Measurements from ENCODE around the gene GRIK4. TPM values are rescaled to one million over a fixed set of nuclear protein-coding genes. Genes with fewer than 3 reads are reported as not detected.

GRIK4 gene
- total RNA-seq, 2 experiments from 2014 or later = 0.06 TPM; not detected in 1

DNA sequence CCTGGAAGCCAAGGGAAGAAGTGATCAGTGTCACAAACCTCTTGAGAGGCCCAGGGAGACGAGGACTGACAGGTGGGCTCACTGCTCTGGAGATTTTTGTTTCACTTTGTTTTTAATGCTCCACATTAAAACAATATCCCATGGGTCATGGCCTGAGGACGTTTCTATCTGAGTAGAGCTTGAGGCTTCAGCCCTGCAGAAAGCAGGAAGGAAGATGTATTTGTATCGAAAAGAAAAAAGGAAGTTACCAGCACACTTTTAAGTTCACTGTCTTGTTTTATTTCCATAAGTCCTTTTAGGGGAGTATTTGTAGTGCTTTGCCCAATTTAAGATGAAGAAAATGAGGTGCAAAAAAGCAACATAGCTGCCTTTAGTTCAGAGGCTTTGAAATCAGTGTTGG, 191.1 kb downstream of the GRIK4 start:
- peak overlapping the region; percentile 82 for H3K4me2 ChIP-seq (ENCODE audit: low read length)
- H3K36me3 ChIP-seq (ENCODE audit: insufficient read depth, low read length) = no peaks in the 10 kb centered on the region; the same call in 1 of the 2 replicates
- H4K20me1 ChIP-seq (ENCODE audit: insufficient read depth, low read length) = no peaks in the 10 kb centered on the region
- H3K79me2 ChIP-seq (ENCODE audit: insufficient read depth, low read depth, low read length) = no peaks in the 10 kb centered on the region
- H3K27ac ChIP-seq (ENCODE audit: low read depth, low read length, poor library complexity, severe bottlenecking) = peak overlapping the region; percentile 100
- peaks cover 31% of the 10 kb centered on the region for H3K9me3 ChIP-seq (ENCODE audit: low read length)
- no peak for TF ChIP-seq EZH2phosphoT487 (IDR thresholded peaks at IDR 0.05; ENCODE audit: borderline replicate concordance, low read depth, low read length)
- TF ChIP-seq, protein P1, sequence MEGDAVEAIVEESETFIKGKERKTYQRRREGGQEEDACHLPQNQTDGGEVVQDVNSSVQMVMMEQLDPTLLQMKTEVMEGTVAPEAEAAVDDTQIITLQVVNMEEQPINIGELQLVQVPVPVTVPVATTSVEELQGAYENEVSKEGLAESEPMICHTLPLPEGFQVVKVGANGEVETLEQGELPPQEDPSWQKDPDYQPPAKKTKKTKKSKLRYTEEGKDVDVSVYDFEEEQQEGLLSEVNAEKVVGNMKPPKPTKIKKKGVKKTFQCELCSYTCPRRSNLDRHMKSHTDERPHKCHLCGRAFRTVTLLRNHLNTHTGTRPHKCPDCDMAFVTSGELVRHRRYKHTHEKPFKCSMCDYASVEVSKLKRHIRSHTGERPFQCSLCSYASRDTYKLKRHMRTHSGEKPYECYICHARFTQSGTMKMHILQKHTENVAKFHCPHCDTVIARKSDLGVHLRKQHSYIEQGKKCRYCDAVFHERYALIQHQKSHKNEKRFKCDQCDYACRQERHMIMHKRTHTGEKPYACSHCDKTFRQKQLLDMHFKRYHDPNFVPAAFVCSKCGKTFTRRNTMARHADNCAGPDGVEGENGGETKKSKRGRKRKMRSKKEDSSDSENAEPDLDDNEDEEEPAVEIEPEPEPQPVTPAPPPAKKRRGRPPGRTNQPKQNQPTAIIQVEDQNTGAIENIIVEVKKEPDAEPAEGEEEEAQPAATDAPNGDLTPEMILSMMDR (conservative IDR thresholded peaks at IDR 0.05; ENCODE audit: low read length) = no peak
- no peaks in the 10 kb centered on the region for H3K9me2 ChIP-seq (ENCODE audit: insufficient read depth, low read length)
- BruUV-seq (replicated peaks) = no TSS peak
- DNase-seq (ENCODE audit: low spot score) = peak; percentile 83
- ChIA-PET CTCF (ENCODE audit: unreplicated experiment) (interaction anchor here (1.3 to 1.6 kb wide), 2 partner anchors 8 to 18 kb away, joined by 3 to 4 read pairs; no protein-coding TSS in a partner anchor), POLR2A (interaction anchor here (1.0 to 11.7 kb wide), 5 partner anchors 11 to 120 kb away, joined by 3 to 113 read pairs (median 5); no protein-coding TSS in a partner anchor)
- H3K4me3 ChIP-seq (ENCODE audit: low read depth, low read length, poor library complexity, severe bottlenecking) = peak overlapping the region; percentile 56
- intact Hi-C loops (cut with micrococcal nuclease; ENCODE audit: unreplicated experiment) = loop anchor here (2.0 kb wide), 1 partner anchor 224 kb away; no protein-coding TSS in a partner anchor
- peak overlapping the region; percentile 70; the same call in 1 of the 2 replicates for H2AFZ ChIP-seq (ENCODE audit: low read length)
- H3K4me1 ChIP-seq (ENCODE audit: insufficient read depth, low read length, poor library complexity, severe bottlenecking) = peaks cover 74% of the 10 kb centered on the region

DNA sequence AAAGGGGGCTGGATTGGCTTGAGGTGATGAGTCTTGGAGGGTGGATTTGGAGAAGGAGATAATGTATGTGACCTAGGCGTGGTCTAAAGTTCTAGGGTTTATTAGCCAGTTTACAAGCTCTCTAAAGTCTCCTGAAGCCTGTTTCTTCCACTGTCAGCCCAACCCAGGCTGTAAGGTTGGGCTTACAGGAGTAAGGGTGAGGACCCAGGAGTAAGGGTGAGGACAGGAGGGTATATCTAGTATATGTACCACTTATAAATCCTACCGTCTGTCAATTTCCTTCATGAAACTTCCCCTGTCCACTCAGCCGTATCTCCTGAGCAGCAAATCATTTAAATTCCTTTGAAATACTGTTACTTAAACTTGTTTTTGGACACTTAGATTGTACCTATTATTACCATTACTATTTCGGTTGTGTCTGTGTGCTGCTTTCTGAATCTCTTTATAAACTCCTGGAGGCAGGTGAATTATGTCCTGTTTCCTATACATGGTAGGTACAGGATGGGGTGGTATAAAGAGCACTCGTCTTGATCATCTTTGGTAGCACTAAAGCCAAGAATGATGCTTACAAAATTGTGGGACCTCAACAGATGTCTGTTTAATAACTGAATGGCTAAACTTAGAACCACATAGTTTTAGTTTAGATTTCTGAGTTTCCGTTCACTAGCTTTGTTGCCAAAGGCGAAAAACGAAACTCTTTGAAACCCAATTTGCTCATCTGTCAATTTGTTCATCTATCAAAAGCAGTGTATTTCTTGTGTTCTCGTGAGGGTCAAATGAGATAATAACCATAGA, 192.0 kb downstream of the GRIK4 start:
- BruUV-seq (replicated peaks) = no TSS peak
- peak overlapping the region; percentile 56 for H3K4me3 ChIP-seq (ENCODE audit: low read depth, low read length, poor library complexity, severe bottlenecking)
- DNase-seq (ENCODE audit: low spot score) = peak; percentile 81
- H3K4me2 ChIP-seq (ENCODE audit: low read length) = peak overlapping the region; percentile 82
- peak overlapping the region; percentile 70; the same call in 1 of the 2 replicates for H2AFZ ChIP-seq (ENCODE audit: low read length)
- TF ChIP-seq, protein P1 (conservative IDR thresholded peaks at IDR 0.05; ENCODE audit: low read length) = no peak
- TF ChIP-seq EZH2phosphoT487 (IDR thresholded peaks at IDR 0.05; ENCODE audit: borderline replicate concordance, low read depth, low read length) = no peak
- H3K36me3 ChIP-seq (ENCODE audit: insufficient read depth, low read length) = no peaks in the 10 kb centered on the region; the same call in 1 of the 2 replicates
- ChIA-PET CTCF (ENCODE audit: unreplicated experiment) (interaction anchor here (1.0 to 3.3 kb wide), 2 partner anchors 11 to 27 kb away, joined by 3 to 17 read pairs; no protein-coding TSS in a partner anchor), POLR2A (interaction anchor here (1.1 to 11.7 kb wide), 5 partner anchors 9 to 119 kb away, joined by 4 to 113 read pairs (median 5); no protein-coding TSS in a partner anchor)
- peaks cover 34% of the 10 kb centered on the region for H3K9me3 ChIP-seq (ENCODE audit: low read length)
- no peaks in the 10 kb centered on the region for H3K79me2 ChIP-seq (ENCODE audit: insufficient read depth, low read depth, low read length)
- H3K4me1 ChIP-seq (ENCODE audit: insufficient read depth, low read length, poor library complexity, severe bottlenecking) = peaks cover 65% of the 10 kb centered on the region
- H4K20me1 ChIP-seq (ENCODE audit: insufficient read depth, low read length) = no peaks in the 10 kb centered on the region
- intact Hi-C loops (cut with micrococcal nuclease; ENCODE audit: unreplicated experiment) = loop anchor here (2.0 kb wide), 1 partner anchor 223 kb away; no protein-coding TSS in a partner anchor
- H3K9me2 ChIP-seq (ENCODE audit: insufficient read depth, low read length) = no peaks in the 10 kb centered on the region
- peak overlapping the region; percentile 100 for H3K27ac ChIP-seq (ENCODE audit: low read depth, low read length, poor library complexity, severe bottlenecking)

All from OCI-LY7 (cell line).